Naive B cell (primary cell): ENCODE results near the gene UBN1. TPM values are rescaled to one million over a fixed set of nuclear protein-coding genes. Genes with fewer than 3 reads are reported as not detected.
"Not testable (repeated sequence)": the region's sequence is repeated elsewhere in the genome, so short reads cannot be mapped to it uniquely, and the experiment has no call there.

ENCODE experiments used
- ATAC-seq, 2 donors: fragments of 150-1000 bp; cut with Tn5 transposase; 2 replicates each; pipeline ENCODE4 v1.10.0; 2021; ENCODE audit warnings: low read depth in 2 of 2, mild to moderate bottlenecking in 2 of 2, moderate library complexity in 2 of 2
- DNase-seq: peaks from one replicate; pipeline ENCODE4 v3.0.0; 2022
- H3K27ac Mint-ChIP-seq, 6 donors: one replicate each; pipeline ENCODE4 v1.8.0; 2020 to 2022; ENCODE audit warnings: mild to moderate bottlenecking in 6 of 6, mixed read lengths in 6 of 6, moderate library complexity in 5 of 6, inconsistent platforms in 2 of 6
- H3K27me3 Mint-ChIP-seq, 3 donors: one replicate each; pipeline ENCODE4 v1.8.0; 2021 to 2022; ENCODE audit warnings: mixed read lengths in 3 of 3, mild to moderate bottlenecking in 1 of 3
- H3K36me3 Mint-ChIP-seq, 2 donors: one replicate each; pipeline ENCODE4 v1.8.0; 2020 to 2022; ENCODE audit warnings: mixed read lengths in 2 of 2, inconsistent platforms in 1 of 2, mild to moderate bottlenecking in 1 of 2
- H3K4me1 Mint-ChIP-seq, 3 donors: one replicate each; pipeline ENCODE4 v1.8.0; 2020 to 2022; ENCODE audit warnings: mixed read lengths in 3 of 3, inconsistent platforms in 1 of 3, mild to moderate bottlenecking in 1 of 3, moderate library complexity in 1 of 3
- H3K4me3 Mint-ChIP-seq, 8 donors: one replicate each; pipeline ENCODE4 v1.8.0; 2020 to 2022; ENCODE audit warnings: mild to moderate bottlenecking in 8 of 8, mixed read lengths in 8 of 8, moderate library complexity in 8 of 8, inconsistent platforms in 2 of 8
- H3K9me3 Mint-ChIP-seq, 7 donors: one replicate each; pipeline ENCODE4 v1.8.0; 2020 to 2022; ENCODE audit warnings: mixed read lengths in 7 of 7, mild to moderate bottlenecking in 5 of 7, inconsistent platforms in 2 of 7, moderate library complexity in 1 of 7
- polyA plus RNA-seq, 6 donors: library from polyadenylated mRNA; unstranded; fragments of 300-500 nt; fragmentation: Illumina TruSeq; gene quantifications; one replicate each; pipeline ENCODE4 v1.2.3, GENCODE V29; 2021; ENCODE audit warnings: low read depth in 6 of 6

Gene UBN1
- polyA plus RNA-seq, 6 donors from 2014 or later: 4.3 to 19.2 (median 11.9) TPM

- ATAC-seq (no peak), DNase-seq (no peak)
- H3K9me3 Mint-ChIP-seq: peaks cover 7 to 28% (median 20%) of the 10 kb centered on the region in 7 donors
- peaks cover 5 to 45% (median 39%) of the 10 kb centered on the region in 3 donors for H3K27me3 Mint-ChIP-seq
- no peaks in the 10 kb centered on the region for H3K4me1 Mint-ChIP-seq
- H3K27ac Mint-ChIP-seq: no peak overlapping the region
- no peak overlapping the region for H3K4me3 Mint-ChIP-seq
- H3K36me3 Mint-ChIP-seq: peaks cover 6 to 17% of the 10 kb centered on the region in 2 donors
Observed at GRCh38 chr16:4927661-4928060, 80.4 kb downstream of the UBN1 start.

- no peaks in the 10 kb centered on the region for H3K4me1 Mint-ChIP-seq
- DNase-seq: no peak
- H3K4me3 Mint-ChIP-seq: no peak overlapping the region
- peaks cover 5 to 42% (median 35%) of the 10 kb centered on the region in 3 donors for H3K27me3 Mint-ChIP-seq
- peaks cover 7 to 28% (median 20%) of the 10 kb centered on the region in 7 donors for H3K9me3 Mint-ChIP-seq
- no peak overlapping the region for H3K27ac Mint-ChIP-seq
- peaks cover 6 to 17% of the 10 kb centered on the region in 2 donors for H3K36me3 Mint-ChIP-seq
- ATAC-seq: no peak
Observed at GRCh38 chr16:4928227-4928626, 80.9 kb downstream of the UBN1 start.

- H3K27ac Mint-ChIP-seq, DNase-seq, H3K4me1 Mint-ChIP-seq, H3K4me3 Mint-ChIP-seq, ATAC-seq: not testable (repeated sequence)
- H3K27me3 Mint-ChIP-seq: peaks cover 12 to 48% (median 41%) of the 10 kb centered on the region in 3 donors
- H3K9me3 Mint-ChIP-seq: peaks cover 7 to 28% (median 20%) of the 10 kb centered on the region in 7 donors
- peaks cover 6 to 17% of the 10 kb centered on the region in 2 donors for H3K36me3 Mint-ChIP-seq
Observed at GRCh38 chr16:4929619-4930018, 82.3 kb downstream of the UBN1 start.

GRCh38 chr16:4931381-4931780 is 84.1 kb downstream of the UBN1 start:
- Mint-ChIP-seq H3K36me3 (peaks cover 6 to 17% of the 10 kb centered on the region in 2 donors), H3K9me3 (peaks cover 7 to 20% (median 12%) of the 10 kb centered on the region in 7 donors), H3K27me3 (peaks cover 12 to 51% (median 45%) of the 10 kb centered on the region in 3 donors), H3K4me1 (peaks cover under 1 to 7% (median 2%) of the 10 kb centered on the region in 3 donors), H3K27ac (no peak overlapping the region), H3K4me3 (no peak overlapping the region)
- no peak for ATAC-seq
- DNase-seq: no peak

Other genes starting within 250 kb of the UBN1 start
- gene UBALD1, start 232.6 kb upstream of the UBN1 start, polyA plus RNA-seq: 1 to 10 TPM; 2.6 to 7.5 (median 5.0) TPM
- gene MGRN1, start 222.7 kb upstream of the UBN1 start, polyA plus RNA-seq: 10 to 100 TPM in 1 of 6 donors, 1 to 10 TPM in 5; 3.9 to 10.6 (median 6.6) TPM
- gene NUDT16L1, start 153.9 kb upstream of the UBN1 start, polyA plus RNA-seq: 100 to 1,000 TPM in 1 of 6 donors, 10 to 100 TPM in 5; 57.7 to 121 (median 76.4) TPM
- gene ANKS3, start 113.2 kb upstream of the UBN1 start, polyA plus RNA-seq: 1 to 10 TPM in 5 of 6 donors, not detected in 1; 3.9 to 8.3 (median 4.4) TPM
- gene DNAAF8, start 112.9 kb upstream of the UBN1 start, polyA plus RNA-seq: under 1 TPM in 4 of 6 donors, not detected in 2; 0.30 to 0.84 (median 0.35) TPM
- gene ZNF500, start 80.3 kb upstream of the UBN1 start, polyA plus RNA-seq: 10 to 100 TPM in 4 of 6 donors, 1 to 10 TPM in 1, not detected in 1; 6.7 to 19.9 (median 14.1) TPM
- gene SEPTIN12, start 59.1 kb upstream of the UBN1 start, polyA plus RNA-seq: not detected
- gene SMIM22, start 52.1 kb upstream of the UBN1 start, polyA plus RNA-seq: not detected
- 1 to 10 TPM; 2.7 to 8.0 (median 6.1) TPM for gene ROGDI, start 44.8 kb upstream of the UBN1 start, polyA plus RNA-seq
- 10 to 100 TPM; 27.8 to 49.6 (median 37.3) TPM for gene GLYR1, start 193 bp upstream of the UBN1 start, polyA plus RNA-seq
- 1 to 10 TPM in 2 of 6 donors, under 1 TPM in 3, not detected in 1; 0.05 to 1.3 (median 0.16) TPM for gene PPL, start 89.7 kb downstream of the UBN1 start, polyA plus RNA-seq
- under 1 TPM in 3 of 6 donors, not detected in 3; 0.08 to 0.48 (median 0.43) TPM for gene SEC14L5, start 110.8 kb downstream of the UBN1 start, polyA plus RNA-seq
- gene NAGPA, start 186.5 kb downstream of the UBN1 start, polyA plus RNA-seq: 10 to 100 TPM; 26.3 to 44.6 (median 33.1) TPM
- not detected for gene C16orf89, start 218.5 kb downstream of the UBN1 start, polyA plus RNA-seq
- 10 to 100 TPM; 21.9 to 45.3 (median 27.3) TPM for gene ALG1, start 224.4 kb downstream of the UBN1 start, polyA plus RNA-seq